Esophagus squamous epithelium (tissue), 4 donors: ENCODE results near the gene CRYL1.

Source experiments
- POLR2A ChIP-seq, 4 donors: fragments of 450-650 bp; IDR thresholded peaks; one replicate each; pipeline ENCODE4 v1.6.1; 2017; ENCODE audit warnings: antibody characterized with exemption in 4 of 4, mild to moderate bottlenecking in 4 of 4, moderate library complexity in 3 of 4
- TF ChIP-seq, protein P1 (sequence below), 6 experiments: fragments of 450-650 bp in 4 of 6; fragments of 200-600 bp in 2 of 6; sonication (generic) in 2 of 6; IDR thresholded peaks; one replicate each; pipeline ENCODE4 v1.5.1; 2016 to 2019; ENCODE audit warnings: antibody characterized with exemption in 6 of 6, mild to moderate bottlenecking in 4 of 6, moderate library complexity in 4 of 6

DNA sequence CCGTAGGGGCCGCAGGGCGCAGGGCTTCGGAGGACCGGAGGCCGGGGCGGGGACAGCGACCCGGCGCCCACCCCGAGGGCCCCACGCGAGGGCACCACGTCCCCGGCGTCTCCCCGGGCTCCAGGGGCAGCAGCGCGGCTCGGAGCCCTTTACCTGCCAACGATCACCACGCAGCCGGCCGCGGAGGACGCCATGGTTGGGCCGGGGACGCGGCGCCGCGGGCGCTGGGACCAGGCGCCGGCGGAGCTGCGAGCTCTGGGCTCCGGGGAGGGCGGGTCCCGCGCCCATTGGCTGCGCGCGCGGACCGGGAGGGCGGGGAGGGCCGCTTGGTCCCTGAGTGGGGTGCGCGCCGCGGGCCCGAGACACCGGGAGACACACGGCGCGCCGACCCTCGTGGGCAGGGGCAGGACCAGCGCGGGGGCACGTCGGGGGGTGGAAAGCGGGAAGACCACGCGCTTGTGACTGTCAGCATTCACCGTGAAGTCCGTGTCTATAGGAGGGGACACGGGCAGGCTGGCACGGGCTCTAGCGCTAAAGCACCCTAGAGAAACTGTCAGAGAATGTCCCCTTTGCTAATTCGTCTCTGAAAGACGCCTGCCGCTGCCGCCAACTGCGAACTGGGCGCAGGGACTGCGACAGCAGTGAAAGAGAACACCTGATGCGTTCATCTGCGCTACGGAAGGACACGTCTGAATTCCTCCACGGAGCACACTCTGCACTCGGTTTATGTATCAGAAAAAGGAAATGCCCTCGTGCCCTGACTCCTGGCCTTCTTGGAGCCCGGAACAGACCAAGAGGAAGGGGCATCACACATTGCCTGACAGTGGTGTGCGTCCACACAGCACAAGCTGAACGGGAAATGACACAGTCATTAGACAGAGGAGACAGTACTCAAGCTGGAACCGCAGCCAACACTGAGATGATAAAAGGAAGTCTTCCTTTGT, at the start of gene CRYL1:
- TF ChIP-seq, protein P1, sequence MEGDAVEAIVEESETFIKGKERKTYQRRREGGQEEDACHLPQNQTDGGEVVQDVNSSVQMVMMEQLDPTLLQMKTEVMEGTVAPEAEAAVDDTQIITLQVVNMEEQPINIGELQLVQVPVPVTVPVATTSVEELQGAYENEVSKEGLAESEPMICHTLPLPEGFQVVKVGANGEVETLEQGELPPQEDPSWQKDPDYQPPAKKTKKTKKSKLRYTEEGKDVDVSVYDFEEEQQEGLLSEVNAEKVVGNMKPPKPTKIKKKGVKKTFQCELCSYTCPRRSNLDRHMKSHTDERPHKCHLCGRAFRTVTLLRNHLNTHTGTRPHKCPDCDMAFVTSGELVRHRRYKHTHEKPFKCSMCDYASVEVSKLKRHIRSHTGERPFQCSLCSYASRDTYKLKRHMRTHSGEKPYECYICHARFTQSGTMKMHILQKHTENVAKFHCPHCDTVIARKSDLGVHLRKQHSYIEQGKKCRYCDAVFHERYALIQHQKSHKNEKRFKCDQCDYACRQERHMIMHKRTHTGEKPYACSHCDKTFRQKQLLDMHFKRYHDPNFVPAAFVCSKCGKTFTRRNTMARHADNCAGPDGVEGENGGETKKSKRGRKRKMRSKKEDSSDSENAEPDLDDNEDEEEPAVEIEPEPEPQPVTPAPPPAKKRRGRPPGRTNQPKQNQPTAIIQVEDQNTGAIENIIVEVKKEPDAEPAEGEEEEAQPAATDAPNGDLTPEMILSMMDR (IDR thresholded peaks at IDR 0.05): no peak
- TF ChIP-seq POLR2A (IDR thresholded peaks at IDR 0.05): peak in 2 of 4 donors; percentile 53 to 69
